Stimulated activated naive B cell treated with anti-CD40 and anti-IgM and Interleukin-4, amounts not matched to agents 10 μg/mL and 1 μg/mL and 100 μg/mL, for 72 hours (primary cell): Measurements from ENCODE around the gene MTG2.

ENCODE experiments used
- ATAC-seq, 2 donors: fragments of 150-1000 bp; cut with Tn5 transposase; replicated peaks; 2 replicates each; pipeline ENCODE4 v1.10.0; 2021; ENCODE audit warnings: moderate library complexity in 1 of 2
- DNase-seq: peaks from one replicate; pipeline ENCODE4 v3.0.0; 2021
- H3K27ac Mint-ChIP-seq: one replicate; pipeline ENCODE4 v1.8.0; 2022; ENCODE audit warnings: mild to moderate bottlenecking, mixed read lengths
- H3K27me3 Mint-ChIP-seq, 2 donors: one replicate each; pipeline ENCODE4 v1.8.0; 2022; ENCODE audit warnings: mixed read lengths in 2 of 2
- H3K36me3 Mint-ChIP-seq, 2 donors: one replicate each; pipeline ENCODE4 v1.8.0; 2022; ENCODE audit warnings: mixed read lengths in 2 of 2, mild to moderate bottlenecking in 1 of 2
- H3K4me1 Mint-ChIP-seq, 2 donors: one replicate each; pipeline ENCODE4 v1.8.0; 2022; ENCODE audit warnings: mixed read lengths in 2 of 2, mild to moderate bottlenecking in 1 of 2
- H3K4me3 Mint-ChIP-seq, 2 donors: one replicate each; pipeline ENCODE4 v1.8.0; 2022; ENCODE audit warnings: mild to moderate bottlenecking in 2 of 2, mixed read lengths in 2 of 2, moderate library complexity in 1 of 2
- H3K9me3 Mint-ChIP-seq, 2 donors: one replicate each; pipeline ENCODE4 v1.8.0; 2022; ENCODE audit warnings: mixed read lengths in 2 of 2, mild to moderate bottlenecking in 1 of 2

Gene MTG2

DNA sequence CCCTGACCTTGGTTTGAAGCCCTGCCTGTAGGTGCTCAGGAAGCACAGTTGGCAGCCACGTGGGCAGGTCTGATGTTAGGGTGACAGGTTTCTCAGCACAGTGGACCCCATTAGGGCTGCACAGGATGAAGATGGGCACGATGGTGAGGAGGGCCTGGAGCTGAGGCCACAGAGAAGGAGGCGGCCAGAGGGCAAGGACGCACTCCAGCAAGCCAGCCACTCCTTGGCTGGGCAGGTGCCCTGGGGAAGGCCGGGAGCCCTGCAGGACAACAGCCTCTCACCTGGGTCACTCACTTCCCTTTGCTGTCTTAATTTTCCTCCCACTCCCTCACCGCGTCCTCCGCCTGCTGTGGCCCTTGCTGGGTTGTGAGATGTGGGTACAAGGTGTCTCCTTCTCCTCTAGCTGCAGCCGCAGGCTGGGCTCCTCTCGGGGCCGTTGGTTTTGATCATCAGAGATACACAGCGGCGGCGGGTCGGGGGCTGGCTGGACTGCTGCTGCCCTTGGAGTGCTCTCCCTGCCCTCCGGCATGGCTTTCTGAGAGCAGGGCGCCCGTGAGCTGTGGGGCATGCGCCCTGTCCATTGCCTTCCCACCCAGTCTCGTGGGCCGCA, 61.2 kb downstream of the MTG2 start:
- Mint-ChIP-seq H3K9me3 (no peaks in the 10 kb centered on the region), H3K27me3 (no peaks in the 10 kb centered on the region), H3K4me3 (no peak overlapping the region), H3K27ac (no peak overlapping the region), H3K4me1 (peaks cover 25 to 65% of the 10 kb centered on the region in 2 donors), H3K36me3 (peaks cover 8 to 10% of the 10 kb centered on the region in 2 donors)
- no peak for ATAC-seq
- no peak for DNase-seq

DNA sequence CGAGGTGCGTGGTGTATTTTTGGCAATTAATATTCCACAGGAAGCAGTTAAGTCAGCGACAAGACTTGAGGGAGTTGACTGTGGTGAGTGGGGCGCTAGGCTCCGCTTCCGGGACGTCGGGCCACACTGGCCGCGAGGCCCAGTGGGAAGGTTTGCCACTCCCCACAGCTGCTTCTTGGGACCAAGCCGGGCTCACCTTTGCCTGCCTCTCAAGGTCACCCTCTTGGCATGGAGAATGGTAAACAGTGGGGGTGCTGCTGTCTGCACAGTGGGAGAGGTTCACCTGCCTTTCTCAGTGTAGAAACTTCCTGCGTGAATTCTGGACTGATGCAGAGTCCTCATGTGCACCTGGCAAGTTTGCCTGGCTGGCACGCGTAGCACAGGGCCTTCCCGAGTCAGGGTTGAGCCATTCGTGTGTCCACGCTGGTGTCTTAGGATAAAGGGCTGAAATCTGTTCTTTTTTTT, 61.8 kb downstream of the MTG2 start:
- peaks cover 26 to 62% of the 10 kb centered on the region in 2 donors for H3K4me1 Mint-ChIP-seq
- H3K9me3 Mint-ChIP-seq: no peaks in the 10 kb centered on the region
- ATAC-seq (no peak), DNase-seq (no peak)
- H3K27me3 Mint-ChIP-seq: no peaks in the 10 kb centered on the region
- H3K36me3 Mint-ChIP-seq: peaks cover 8 to 10% of the 10 kb centered on the region in 2 donors
- H3K4me3 Mint-ChIP-seq: no peak overlapping the region
- peak overlapping the region; percentile 14 for H3K27ac Mint-ChIP-seq

DNA sequence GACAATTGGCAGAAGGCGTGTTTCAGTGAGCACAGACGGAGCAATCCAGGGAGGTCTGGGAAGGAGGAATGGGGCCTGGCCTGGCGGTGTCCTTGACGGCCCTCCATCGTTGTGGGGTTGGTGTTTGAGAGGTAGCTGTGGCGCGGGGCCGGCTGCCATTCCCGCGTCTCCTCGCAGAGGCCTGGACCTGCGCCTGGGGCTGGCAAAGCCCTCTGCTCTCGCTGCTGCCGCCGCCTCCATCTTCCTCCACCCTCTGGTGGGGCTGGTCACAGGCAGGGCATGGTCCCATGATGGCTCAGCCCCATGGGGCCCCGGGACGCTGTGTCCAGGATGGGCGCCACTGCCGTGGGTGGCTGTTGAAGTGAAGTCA, 63.1 kb downstream of the MTG2 start:
- Mint-ChIP-seq H3K4me3 (no peak overlapping the region), H3K9me3 (no peaks in the 10 kb centered on the region), H3K36me3 (peaks cover 12 to 13% of the 10 kb centered on the region in 2 donors), H3K4me1 (peaks cover 31 to 65% of the 10 kb centered on the region in 2 donors), H3K27me3 (no peaks in the 10 kb centered on the region), H3K27ac (no peak overlapping the region)
- ATAC-seq (no peak), DNase-seq (no peak)

DNA sequence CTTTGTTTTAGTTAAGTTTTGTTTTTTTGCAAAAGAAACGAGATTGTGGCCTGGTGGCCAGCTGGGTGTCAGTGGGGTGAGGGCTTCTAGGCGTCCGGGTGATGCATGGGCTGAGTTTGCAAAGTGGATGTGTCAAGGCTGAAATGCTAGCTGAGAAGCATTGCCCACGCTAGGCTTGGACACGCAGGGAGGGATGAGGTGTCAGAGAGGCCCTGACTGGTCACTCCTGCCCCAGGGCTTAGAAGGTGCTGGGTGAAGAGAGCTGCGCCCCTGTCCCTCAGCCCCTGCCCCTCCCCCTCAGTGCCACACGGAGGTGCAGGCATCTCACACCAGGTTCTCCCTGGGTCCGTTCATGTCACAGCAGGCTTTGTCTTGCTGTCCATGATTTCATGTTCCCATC, 63.6 kb downstream of the MTG2 start:
- H3K4me3 Mint-ChIP-seq: no peak overlapping the region
- H3K27ac Mint-ChIP-seq: no peak overlapping the region
- no peaks in the 10 kb centered on the region for H3K27me3 Mint-ChIP-seq
- ATAC-seq (no peak), DNase-seq (no peak)
- H3K36me3 Mint-ChIP-seq: peaks cover 11 to 13% of the 10 kb centered on the region in 2 donors
- H3K4me1 Mint-ChIP-seq: peaks cover 30 to 64% of the 10 kb centered on the region in 2 donors
- no peaks in the 10 kb centered on the region for H3K9me3 Mint-ChIP-seq

DNA sequence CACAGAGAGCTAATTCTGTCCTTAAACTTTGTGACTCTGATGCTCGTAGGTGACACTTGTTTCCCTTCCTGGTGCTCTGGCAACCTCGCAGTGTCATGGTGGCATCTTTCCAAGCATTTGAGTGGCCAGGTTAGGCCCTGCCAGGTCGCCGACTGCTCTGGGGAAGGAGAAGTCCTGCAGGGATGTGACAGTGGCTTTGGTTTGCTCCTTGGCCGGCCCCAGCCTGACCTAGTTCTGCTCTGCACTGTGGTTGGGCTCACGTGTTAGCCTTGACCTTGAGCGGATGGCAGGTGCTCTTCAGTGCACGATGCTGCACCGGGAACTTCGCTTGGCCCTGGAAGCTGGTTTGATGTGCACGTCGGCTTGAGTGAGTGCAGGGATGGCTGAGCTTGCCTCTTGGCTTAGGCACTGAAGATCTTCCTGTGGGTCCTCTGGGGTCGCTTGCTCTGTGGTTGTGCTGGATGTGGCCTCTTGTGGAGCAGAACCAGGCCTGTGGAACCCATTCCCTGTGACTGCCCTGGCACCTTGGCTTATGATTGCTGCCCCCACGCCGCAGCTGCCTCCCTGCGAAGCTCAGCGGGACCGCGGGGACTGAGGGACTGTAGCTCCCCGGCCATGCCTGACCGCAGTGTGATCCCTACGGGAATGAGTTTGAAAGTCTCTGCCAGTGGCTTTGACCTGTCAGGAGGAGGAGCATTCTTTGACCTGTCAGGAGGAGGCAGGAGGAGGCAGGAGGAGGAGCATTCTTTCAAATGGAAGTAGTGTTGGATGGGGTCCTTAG, 64.2 kb downstream of the MTG2 start:
- H3K27me3 Mint-ChIP-seq: no peaks in the 10 kb centered on the region
- DNase-seq (no peak), ATAC-seq (no peak)
- peaks cover 6 to 11% of the 10 kb centered on the region in 2 donors for H3K36me3 Mint-ChIP-seq
- H3K27ac Mint-ChIP-seq: peak overlapping the region; percentile 21
- no peak overlapping the region for H3K4me3 Mint-ChIP-seq
- no peaks in the 10 kb centered on the region for H3K9me3 Mint-ChIP-seq
- peaks cover 26 to 64% of the 10 kb centered on the region in 2 donors for H3K4me1 Mint-ChIP-seq

DNA sequence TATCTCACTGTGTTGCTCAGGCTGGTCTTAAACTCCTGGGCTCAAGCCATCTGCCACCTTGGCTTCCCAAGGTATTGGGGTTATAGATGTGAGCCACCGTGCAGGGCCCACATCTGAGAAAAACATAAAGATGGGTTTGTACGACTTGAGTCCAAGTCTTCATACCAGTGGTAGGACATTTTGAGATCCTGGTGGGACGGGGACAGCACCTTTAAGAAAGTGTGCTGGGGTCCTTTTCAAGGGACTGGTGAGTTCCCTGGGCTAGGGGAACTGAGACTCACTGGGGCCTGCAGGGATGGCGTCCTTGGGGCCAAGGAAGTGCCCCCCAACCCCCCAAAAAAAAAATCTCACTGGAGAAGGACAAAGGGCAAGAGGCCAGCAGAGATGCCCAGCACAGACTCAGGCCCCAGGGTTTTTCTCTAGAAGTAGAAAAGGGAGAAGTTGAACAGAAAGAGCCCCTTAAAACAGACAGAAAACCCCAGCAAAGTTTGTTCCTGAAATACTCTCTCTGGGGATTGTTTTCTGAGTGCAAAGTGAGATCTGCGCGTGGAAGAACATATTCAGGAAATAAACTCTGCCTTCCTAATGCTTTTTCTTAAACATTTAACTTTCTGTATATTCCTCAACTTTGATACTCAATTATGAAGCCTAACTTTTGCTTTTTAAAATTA, 66.2 kb downstream of the MTG2 start:
- Mint-ChIP-seq H3K27me3 (no peaks in the 10 kb centered on the region), H3K27ac (peak overlapping the region; percentile 90), H3K9me3 (no peaks in the 10 kb centered on the region), H3K36me3 (peaks cover 4 to 5% of the 10 kb centered on the region in 2 donors), H3K4me1 (peaks cover 29 to 60% of the 10 kb centered on the region in 2 donors), H3K4me3 (peak overlapping the region; percentile 46 to 54)
- DNase-seq: no peak
- peak; percentile 76 to 88 for ATAC-seq

DNA sequence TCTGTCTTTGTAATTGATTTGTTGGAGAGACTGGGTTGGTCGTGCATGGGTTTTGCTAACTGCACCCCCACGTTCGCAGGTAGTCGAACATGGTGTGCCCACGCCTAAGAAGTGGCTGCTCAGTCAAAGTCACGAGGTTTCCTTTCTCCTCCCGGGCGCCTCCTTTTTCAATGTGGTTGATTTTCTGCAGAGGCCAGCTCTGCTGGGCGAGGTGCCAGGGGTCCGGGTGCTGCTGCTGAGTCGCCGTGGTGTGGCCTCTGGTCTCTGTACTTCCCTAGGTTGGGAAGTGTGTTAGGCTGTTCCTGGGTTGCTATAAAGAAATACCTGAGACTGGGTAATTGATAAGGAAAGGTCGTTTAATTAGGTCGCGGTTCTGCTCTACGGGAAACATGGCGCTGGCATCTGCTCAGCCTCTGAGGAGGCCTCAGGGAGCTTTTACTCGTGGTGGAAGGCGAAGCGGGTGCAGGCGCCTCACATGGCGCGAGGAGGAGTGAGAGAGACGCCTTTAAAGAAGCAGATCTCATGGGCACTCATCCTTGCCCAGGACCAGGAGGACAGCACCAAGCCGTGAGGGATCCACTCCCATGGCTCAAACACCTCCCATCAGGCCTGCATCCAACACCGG, 69.6 kb downstream of the MTG2 start:
- Mint-ChIP-seq H3K27ac (no peak overlapping the region), H3K9me3 (no peaks in the 10 kb centered on the region), H3K36me3 (peaks cover 13 to 14% of the 10 kb centered on the region in 2 donors), H3K4me1 (peaks cover 26 to 49% of the 10 kb centered on the region in 2 donors), H3K27me3 (no peaks in the 10 kb centered on the region), H3K4me3 (no peak overlapping the region)
- ATAC-seq: no peak
- no peak for DNase-seq
